Measurements from ENCODE around the gene LRP1. TPM values are rescaled to one million over a fixed set of nuclear protein-coding genes. Genes with fewer than 3 reads are reported as not detected.

Gene LRP1
- total RNA-seq, 2 donors from 2014 or later, result 53.5 to 198 TPM

- H3K4me3 ChIP-seq, result no peak overlapping the region
- intact Hi-C loops (cut with DNase I), result no loop called here
- no peak for TF ChIP-seq POLR2A (IDR thresholded peaks at IDR 0.05)
- no peak for TF ChIP-seq POLR2AphosphoS5 (IDR thresholded peaks at IDR 0.05)
- TF ChIP-seq CTCF (IDR thresholded peaks at IDR 0.05), result no peak
- H3K36me3 ChIP-seq, result peaks cover 14 to 15% of the 10 kb centered on the region in 2 donors
- no peaks in the 10 kb centered on the region for H3K27me3 ChIP-seq (replicated peaks; ENCODE audit: insufficient read depth)
- H3K4me1 ChIP-seq (replicated peaks), result peaks cover 19% of the 10 kb centered on the region
- H3K9me3 ChIP-seq, result no peaks in the 10 kb centered on the region
- WGBS, result 90% methylated on average over 8 of the region's 8 CpGs
- H3K27ac ChIP-seq, result peak overlapping the region in 1 of 2 donors; percentile 99
- no peak for DNase-seq (ENCODE audit: low spot score)
These were observed 30.8 kb upstream of the LRP1 start for GRCh38 chr12:57097554-57097835.

GRCh38 chr12:57098546-57098945 is 29.7 kb upstream of the LRP1 start:
- Histone ChIP-seq H3K4me3 (no peak overlapping the region), H3K4me1 (replicated peaks) (peaks cover 9% of the 10 kb centered on the region), H3K27ac (no peak overlapping the region), H3K27me3 (replicated peaks; ENCODE audit: insufficient read depth) (no peaks in the 10 kb centered on the region), H3K36me3 (peaks cover 14 to 15% of the 10 kb centered on the region in 2 donors), H3K9me3 (no peaks in the 10 kb centered on the region)
- TF ChIP-seq POLR2A (IDR thresholded peaks at IDR 0.05) (no peak), CTCF (IDR thresholded peaks at IDR 0.05) (no peak), POLR2AphosphoS5 (IDR thresholded peaks at IDR 0.05) (no peak)
- DNase-seq (ENCODE audit: low spot score), result no peak
- 87% methylated on average over 1 of the region's 1 CpG for WGBS
- intact Hi-C loops (cut with DNase I), result no loop called here

- H3K27me3 ChIP-seq (replicated peaks; ENCODE audit: insufficient read depth), result no peaks in the 10 kb centered on the region
- intact Hi-C loops (cut with DNase I), result no loop called here
- H3K9me3 ChIP-seq, result no peaks in the 10 kb centered on the region
- peaks cover 6% of the 10 kb centered on the region for H3K4me1 ChIP-seq (replicated peaks)
- DNase-seq (ENCODE audit: low spot score), result no peak
- no peak for TF ChIP-seq POLR2AphosphoS5 (IDR thresholded peaks at IDR 0.05)
- H3K4me3 ChIP-seq, result no peak overlapping the region
- H3K27ac ChIP-seq, result no peak overlapping the region
- 74% methylated on average over 11 of the region's 11 CpGs for WGBS
- peaks cover 15 to 18% of the 10 kb centered on the region in 2 donors for H3K36me3 ChIP-seq
These were observed 29.1 kb upstream of the LRP1 start for GRCh38 chr12:57099047-57099714.

GRCh38 chr12:57099766-57100165 is 28.5 kb upstream of the LRP1 start:
- intact Hi-C loops (cut with DNase I), result no loop called here
- no peak for DNase-seq (ENCODE audit: low spot score)
- TF ChIP-seq POLR2A (IDR thresholded peaks at IDR 0.05) (no peak), CTCF (IDR thresholded peaks at IDR 0.05) (no peak), POLR2AphosphoS5 (IDR thresholded peaks at IDR 0.05) (no peak)
- Histone ChIP-seq H3K36me3 (peaks cover 15 to 23% of the 10 kb centered on the region in 2 donors), H3K4me3 (no peak overlapping the region), H3K27me3 (replicated peaks; ENCODE audit: insufficient read depth) (no peaks in the 10 kb centered on the region), H3K27ac (no peak overlapping the region), H3K4me1 (replicated peaks) (peaks cover under 1% of the 10 kb centered on the region), H3K9me3 (no peaks in the 10 kb centered on the region)
- WGBS, result 84% methylated on average over 12 of the region's 12 CpGs

- H3K36me3 ChIP-seq, result peaks cover 22 to 28% of the 10 kb centered on the region in 2 donors
- no peak for DNase-seq (ENCODE audit: low spot score)
- no peak overlapping the region for H3K27ac ChIP-seq
- no peaks in the 10 kb centered on the region for H3K9me3 ChIP-seq
- no peak overlapping the region for H3K4me3 ChIP-seq
- intact Hi-C loops (cut with DNase I), result no loop called here
- no peaks in the 10 kb centered on the region for H3K4me1 ChIP-seq (replicated peaks)
- TF ChIP-seq POLR2A (IDR thresholded peaks at IDR 0.05) (no peak), POLR2AphosphoS5 (IDR thresholded peaks at IDR 0.05) (no peak), CTCF (IDR thresholded peaks at IDR 0.05) (no peak)
- no peaks in the 10 kb centered on the region for H3K27me3 ChIP-seq (replicated peaks; ENCODE audit: insufficient read depth)
- 70% methylated on average over 15 of the region's 15 CpGs for WGBS
These were observed 26.2 kb upstream of the LRP1 start for GRCh38 chr12:57101892-57102695.

All from prostate gland (tissue), 2 donors.